Vagina (tissue), 2 donors: ENCODE results near the gene ULBP1.

ENCODE experiments used
- CTCF ChIP-seq, 3 experiments: fragments of 450-650 bp in 2 of 3; fragments of 200-600 bp in 1 of 3; sonication (generic) in 1 of 3; IDR thresholded peaks; one replicate each; pipeline ENCODE4 v1.5.1; 2017 to 2019; ENCODE audit warnings: antibody characterized with exemption in 3 of 3, mild to moderate bottlenecking in 2 of 3, moderate library complexity in 2 of 3
- POLR2AphosphoS5 ChIP-seq, 2 donors: sonication (generic); formaldehyde crosslinking; IDR thresholded peaks; one replicate each; pipeline ENCODE4 v1.9.0; 2017; ENCODE audit warnings: antibody characterized with exemption in 2 of 2, mild to moderate bottlenecking in 2 of 2, low read depth in 1 of 2; ENCODE audit not compliant: insufficient read depth in 1 of 2

- TF ChIP-seq POLR2AphosphoS5 (IDR thresholded peaks at IDR 0.05; ENCODE audit: insufficient read depth in 1 of 2, low read depth in 1 of 2) (no peak), CTCF (IDR thresholded peaks at IDR 0.05) (no peak)
These were observed 39.0 kb downstream of the ULBP1 start for GRCh38 chr6:150002710-150003109.
